Diencephalon (tissue), 1 donor: ENCODE data around the gene H19. TPM values are rescaled to one million over a fixed set of nuclear protein-coding genes. Genes with fewer than 3 reads are reported as not detected.

ENCODE experiments used
- small RNA-seq: library from RNA; depleted of rRNA; stranded (forward); fragments of <200 nt; gene quantifications from one replicate; pipeline ENCODE3, GENCODE V24; 2014
- total RNA-seq: library from RNA; depleted of rRNA; stranded (reverse); fragments of >200 nt; gene quantifications from one replicate; pipeline ENCODE4 v1.2.3, GENCODE V29; 2014

Gene H19
- 9.5 TPM for total RNA-seq

DNA sequence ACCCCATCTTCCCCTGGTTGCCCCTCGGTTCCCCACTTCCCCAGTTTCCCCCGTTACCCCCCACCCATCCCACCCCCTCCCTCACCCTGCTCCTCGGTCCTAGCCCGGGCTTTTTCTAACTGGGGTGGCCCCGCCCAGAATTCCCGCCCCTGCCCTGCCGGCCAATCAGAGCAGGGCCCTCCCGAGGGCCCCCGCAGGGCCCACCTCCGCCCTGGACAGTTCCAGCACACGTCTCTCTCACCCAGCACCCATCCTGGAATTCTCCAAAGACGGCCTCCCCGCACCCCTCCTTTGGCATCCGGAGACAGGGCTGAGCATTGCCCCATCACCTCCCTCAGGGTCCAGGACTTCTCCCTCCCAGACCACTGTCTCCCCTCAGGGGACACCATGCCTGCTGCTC lies at the start of gene H19:
TSS of gene H19 (minus strand) at position 88 of the 400 bp plus-strand sequence.

DNA sequence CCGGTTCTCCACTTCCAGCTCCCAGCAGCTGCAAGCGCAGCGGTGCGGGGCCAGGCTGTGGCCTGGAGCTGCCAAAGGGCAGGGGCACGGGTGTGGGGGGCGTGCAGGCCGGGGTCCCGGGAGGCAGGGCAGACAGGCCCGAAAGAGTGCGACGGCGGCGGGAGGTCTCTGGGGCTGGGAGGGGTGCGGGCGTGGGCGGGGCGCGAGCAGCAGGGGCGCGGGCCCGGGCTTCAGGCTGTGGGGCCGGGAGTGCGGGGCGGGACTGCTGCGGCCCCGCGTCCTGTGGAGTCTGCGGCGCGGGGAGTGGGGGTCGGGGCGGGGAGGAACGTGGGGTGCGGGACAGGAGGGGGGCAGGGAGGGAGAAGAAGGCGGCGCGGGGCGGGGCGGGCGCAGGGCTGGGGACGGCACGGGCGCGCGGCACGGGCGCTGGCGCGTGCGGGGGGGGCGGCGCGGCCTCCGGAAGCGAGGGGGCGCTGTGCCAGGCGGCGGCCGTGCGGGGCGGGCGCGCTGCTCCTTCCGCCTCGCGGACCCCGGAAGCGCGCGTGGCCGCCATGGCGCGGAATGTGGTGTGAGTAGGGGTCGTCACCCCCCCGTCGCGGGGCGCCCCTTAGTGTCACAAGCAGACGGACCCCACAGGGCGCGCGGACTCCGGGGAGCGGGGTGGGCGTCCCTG lies 50.7 kb downstream of the H19 start, which contains the start of gene MRPL23:
TSS of gene MRPL23 (plus strand) at position 521 of the 673 bp plus-strand sequence. CDS start at position 552, 31 bp downstream.

Small RNA genes lying within 50 kb of the gene (small RNA-seq; reads per million reads assigned to genes)
- gene RF01972 = not detected
- gene RF01973 = not detected

Other genes with a start within 250 kb of the H19 start
- 2.8 TPM for gene IFITM10, start 247.2 kb downstream of the H19 start, total RNA-seq
- 55.8 TPM for gene CTSD, start 233.9 kb downstream of the H19 start, total RNA-seq
- not detected for gene SYT8, start 162.9 kb downstream of the H19 start, total RNA-seq
- not detected for gene TNNI2, start 158.9 kb downstream of the H19 start, total RNA-seq
- gene LSP1, start 144.8 kb downstream of the H19 start, total RNA-seq = 1.2 TPM
- not detected for gene PRR33, start 105.9 kb downstream of the H19 start, total RNA-seq
- not detected for gene TNNT3, start 78.1 kb downstream of the H19 start, total RNA-seq
- gene MRPL23, start 50.5 kb downstream of the H19 start, total RNA-seq = 30.0 TPM
- 15.7 TPM for gene IGF2, start 141.5 kb upstream of the H19 start, total RNA-seq
- gene INS, start 163.4 kb upstream of the H19 start, total RNA-seq = not detected
- gene TH, start 174.0 kb upstream of the H19 start, total RNA-seq = 8.5 TPM